ENCODE measurements around the gene KCNK4.

Gene KCNK4

DNA sequence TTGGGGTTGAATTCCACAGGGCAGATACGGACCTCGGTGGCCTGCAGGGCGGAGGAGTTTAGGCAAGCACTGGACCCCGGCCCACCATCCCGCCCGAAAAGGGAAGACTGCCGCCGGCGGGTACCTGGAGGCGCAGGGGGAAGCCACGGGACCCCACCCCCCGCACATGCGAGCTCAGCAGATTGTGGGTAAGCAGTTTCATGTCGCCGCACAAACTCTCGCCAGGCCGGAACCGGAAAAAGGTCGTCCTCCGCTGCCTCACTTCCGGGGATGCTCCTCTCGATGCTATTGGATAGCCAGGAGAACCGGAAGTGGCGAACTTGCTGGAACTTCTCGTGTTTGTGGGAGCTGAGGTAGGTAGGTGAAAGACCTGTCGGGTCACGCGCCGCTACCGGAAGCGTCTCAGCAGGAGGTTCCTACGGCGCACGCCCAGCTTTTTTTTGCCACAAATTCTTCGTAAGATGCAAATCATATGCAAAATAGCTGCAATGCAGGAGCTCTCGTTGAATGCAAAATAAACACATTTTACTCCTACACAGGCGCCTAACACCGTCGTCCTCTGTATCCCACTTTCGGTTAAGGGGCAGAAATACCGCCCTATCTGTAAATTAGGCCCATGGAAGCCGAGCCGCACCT lies 26.3 kb downstream of the KCNK4 start, which contains the start of gene TRMT112:
TSS of gene TRMT112 (minus strand) at position 235 of the 636 bp plus-strand sequence. CDS start at position 202, 33 bp downstream.
- DNase-seq (ENCODE audit: extremely low spot score): peak; percentile 93
- ChIA-PET POLR2A (interaction anchor here (0.5 to 2.2 kb wide), 16 partner anchors 8 to 140 kb away, joined by 3 to 18 read pairs (median 6); partner anchors contain the start of genes ESRRA, FKBP2, STIP1 and VEGFB), CTCF (interaction anchor here (0.7 to 4.5 kb wide), 18 partner anchors 10 to 165 kb away, joined by 3 to 71 read pairs (median 6); partner anchors contain the start of genes CCDC88B, ESRRA and RPS6KA4)
- TF ChIP-seq, protein P1, sequence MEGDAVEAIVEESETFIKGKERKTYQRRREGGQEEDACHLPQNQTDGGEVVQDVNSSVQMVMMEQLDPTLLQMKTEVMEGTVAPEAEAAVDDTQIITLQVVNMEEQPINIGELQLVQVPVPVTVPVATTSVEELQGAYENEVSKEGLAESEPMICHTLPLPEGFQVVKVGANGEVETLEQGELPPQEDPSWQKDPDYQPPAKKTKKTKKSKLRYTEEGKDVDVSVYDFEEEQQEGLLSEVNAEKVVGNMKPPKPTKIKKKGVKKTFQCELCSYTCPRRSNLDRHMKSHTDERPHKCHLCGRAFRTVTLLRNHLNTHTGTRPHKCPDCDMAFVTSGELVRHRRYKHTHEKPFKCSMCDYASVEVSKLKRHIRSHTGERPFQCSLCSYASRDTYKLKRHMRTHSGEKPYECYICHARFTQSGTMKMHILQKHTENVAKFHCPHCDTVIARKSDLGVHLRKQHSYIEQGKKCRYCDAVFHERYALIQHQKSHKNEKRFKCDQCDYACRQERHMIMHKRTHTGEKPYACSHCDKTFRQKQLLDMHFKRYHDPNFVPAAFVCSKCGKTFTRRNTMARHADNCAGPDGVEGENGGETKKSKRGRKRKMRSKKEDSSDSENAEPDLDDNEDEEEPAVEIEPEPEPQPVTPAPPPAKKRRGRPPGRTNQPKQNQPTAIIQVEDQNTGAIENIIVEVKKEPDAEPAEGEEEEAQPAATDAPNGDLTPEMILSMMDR (IDR thresholded peaks at IDR 0.05; ENCODE audit: control extremely low read depth, extremely low read depth, low read depth, missing control alignments): no peak

DNA sequence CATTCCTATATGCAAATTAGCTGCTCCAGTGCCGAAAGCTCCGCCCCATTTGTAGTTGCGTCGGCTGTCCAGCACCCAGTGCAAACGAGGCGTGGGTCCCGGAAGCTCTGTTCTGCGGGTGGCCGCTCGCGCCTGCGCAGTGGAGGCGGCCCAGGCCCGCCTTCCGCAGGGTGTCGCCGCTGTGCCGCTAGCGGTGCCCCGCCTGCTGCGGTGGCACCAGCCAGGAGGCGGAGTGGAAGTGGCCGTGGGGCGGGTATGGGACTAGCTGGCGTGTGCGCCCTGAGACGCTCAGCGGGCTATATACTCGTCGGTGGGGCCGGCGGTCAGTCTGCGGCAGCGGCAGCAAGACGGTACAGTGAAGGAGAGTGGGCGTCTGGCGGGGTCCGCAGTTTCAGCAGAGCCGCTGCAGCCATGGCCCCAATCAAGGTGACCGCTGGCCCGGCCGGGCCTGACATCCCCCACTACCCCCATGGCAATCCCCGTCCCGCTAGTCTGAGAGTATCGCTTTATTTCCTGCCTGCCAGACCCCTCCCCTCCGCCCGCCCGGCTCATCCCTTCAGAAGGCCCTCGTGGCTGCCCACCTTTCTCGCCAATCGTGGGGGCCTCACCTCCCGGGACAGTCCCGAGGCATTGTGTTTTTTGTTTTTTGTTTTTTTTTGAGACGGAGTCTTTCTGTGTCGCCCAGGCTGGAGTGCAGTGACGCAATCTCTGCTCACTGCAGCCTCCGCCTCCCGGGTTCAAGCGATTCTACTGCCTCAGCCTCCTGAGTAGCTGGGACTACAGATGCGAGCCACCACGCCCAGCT lies 27.1 kb downstream of the KCNK4 start, which contains the start of gene PRDX5:
TSS of gene PRDX5 (plus strand) at position 161 of the 805 bp plus-strand sequence. CDS start at position 256, 95 bp downstream.
- POLR2A ChIA-PET: interaction anchor here (0.5 to 2.2 kb wide), 15 partner anchors 9 to 141 kb away, joined by 3 to 18 read pairs (median 6); partner anchors contain the start of genes ESRRA, FKBP2, STIP1 and VEGFB
- CTCF ChIA-PET: interaction anchor here (0.7 to 4.5 kb wide), 18 partner anchors 9 to 165 kb away, joined by 3 to 71 read pairs (median 6); partner anchors contain the start of genes CCDC88B, ESRRA and RPS6KA4

DNA sequence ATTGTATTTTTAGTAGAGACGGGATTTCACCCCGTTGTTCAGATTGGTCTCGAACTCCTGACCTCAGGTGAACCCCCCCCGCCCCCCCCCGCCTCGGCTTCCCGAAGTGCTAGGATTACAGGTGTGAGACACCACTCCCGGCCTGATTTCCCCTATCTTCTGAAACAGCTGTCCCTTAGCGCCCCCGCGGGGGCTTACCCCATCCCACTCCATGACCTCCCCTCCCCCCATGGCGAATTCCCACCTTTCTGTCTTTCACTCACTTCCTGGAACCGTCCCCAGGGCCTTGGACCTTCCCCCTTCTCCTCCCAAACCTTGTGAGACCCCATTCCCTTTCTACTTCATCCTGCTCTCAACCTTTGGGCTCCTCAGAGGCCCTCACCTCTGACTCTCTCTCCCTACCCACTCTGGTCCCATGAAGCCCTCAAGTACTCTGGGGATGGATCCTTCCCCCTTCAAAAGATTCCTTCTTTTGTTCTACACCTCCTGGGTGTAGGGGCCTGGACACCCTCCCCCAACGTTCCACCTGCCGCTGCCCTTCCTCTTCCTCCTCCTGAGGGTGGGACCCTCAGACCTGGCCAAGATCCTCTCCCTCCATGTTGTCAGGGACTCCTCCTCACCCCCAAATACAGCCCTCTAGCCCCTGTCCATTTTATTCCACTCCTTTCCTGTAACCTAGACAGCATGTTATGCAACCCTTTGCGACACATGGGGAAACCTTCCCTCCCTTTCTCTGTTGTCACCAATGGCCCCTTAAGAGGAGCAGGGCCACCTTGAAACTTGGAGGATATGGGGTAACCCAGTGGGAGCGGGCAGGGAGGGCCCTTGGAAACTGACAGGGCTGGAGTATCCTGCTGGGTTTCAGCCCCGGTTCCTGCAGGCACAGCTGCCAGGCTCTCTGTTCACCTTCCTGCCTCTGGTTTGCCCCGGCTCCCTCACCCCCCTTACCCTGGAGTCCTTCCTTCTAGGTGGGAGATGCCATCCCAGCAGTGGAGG lies 28.0 kb downstream of the KCNK4 start:
- DNase-seq (ENCODE audit: extremely low spot score): no peak
- ChIA-PET POLR2A (interaction anchor here (1.6 to 2.2 kb wide), 3 partner anchors 13 to 16 kb away, joined by 10 to 18 read pairs (median 18); partner anchors contain the start of gene ESRRA), CTCF (interaction anchor here (1.7 to 4.5 kb wide), 6 partner anchors 13 to 41 kb away, joined by 9 to 71 read pairs (median 24); partner anchors contain the start of genes ESRRA and RPS6KA4)
- TF ChIP-seq, protein P1 (IDR thresholded peaks at IDR 0.05; ENCODE audit: control extremely low read depth, extremely low read depth, low read depth, missing control alignments): no peak

More for the DNA sequence above, 27.1 kb downstream of the KCNK4 start, which contains the start of gene PRDX5:
- peak; percentile 97 for DNase-seq (ENCODE audit: extremely low spot score)
- TF ChIP-seq, protein P1 (IDR thresholded peaks at IDR 0.05; ENCODE audit: control extremely low read depth, extremely low read depth, low read depth, missing control alignments): peak; percentile 63

DNA sequence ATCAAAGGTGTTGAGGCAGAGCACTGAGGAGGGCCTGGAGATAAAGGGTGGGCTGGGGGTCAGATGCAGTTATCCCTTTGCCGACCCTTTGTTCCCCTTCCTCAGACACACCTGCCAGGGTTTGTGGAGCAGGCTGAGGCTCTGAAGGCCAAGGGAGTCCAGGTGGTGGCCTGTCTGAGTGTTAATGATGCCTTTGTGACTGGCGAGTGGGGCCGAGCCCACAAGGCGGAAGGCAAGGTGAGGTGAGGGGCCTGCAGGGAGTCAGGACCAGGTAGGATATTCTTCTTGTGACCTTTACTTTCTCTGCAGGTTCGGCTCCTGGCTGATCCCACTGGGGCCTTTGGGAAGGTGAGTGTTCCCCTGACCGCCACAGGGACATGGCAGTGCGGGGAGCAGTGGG lies 29.5 kb downstream of the KCNK4 start:
- no peak for DNase-seq (ENCODE audit: extremely low spot score)
- POLR2A ChIA-PET: no interaction called here
- CTCF ChIA-PET: no interaction called here
- TF ChIP-seq, protein P1 (IDR thresholded peaks at IDR 0.05; ENCODE audit: control extremely low read depth, extremely low read depth, low read depth, missing control alignments): no peak

DNA sequence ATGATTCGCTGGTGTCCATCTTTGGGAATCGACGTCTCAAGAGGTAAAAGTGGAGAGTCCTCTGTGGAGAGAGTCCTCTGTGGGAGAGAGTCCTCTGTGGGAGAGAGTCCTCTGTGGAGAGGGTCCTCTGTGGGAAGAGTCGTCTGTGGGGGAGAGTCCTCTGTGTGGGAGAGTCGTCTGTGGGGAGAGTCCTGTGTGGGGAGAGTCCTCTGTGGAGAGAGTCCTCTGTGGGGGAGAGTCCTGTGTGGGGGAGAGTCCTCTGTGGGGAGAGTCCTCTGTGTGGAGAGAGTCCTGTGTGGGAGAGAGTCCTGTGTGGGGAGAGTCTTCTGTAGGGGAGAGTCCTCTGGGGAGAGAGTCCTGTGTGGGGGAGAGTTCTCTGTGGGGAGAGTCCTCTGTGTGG lies 29.9 kb downstream of the KCNK4 start:
- ChIA-PET CTCF (interaction anchor here (1.8 kb wide), 1 partner anchor 35 kb away, joined by 4 read pairs; no protein-coding TSS in a partner anchor), POLR2A (no interaction called here)
- no peak for DNase-seq (ENCODE audit: extremely low spot score)

More for the DNA sequence above, 29.9 kb downstream of the KCNK4 start:
- TF ChIP-seq, protein P1 (IDR thresholded peaks at IDR 0.05; ENCODE audit: control extremely low read depth, extremely low read depth, low read depth, missing control alignments): no peak

Data from GM10248 (cell line).